NCI-H526 treated with DMSO at 0.1 percent for 48 hours (cell line): ENCODE measurements around the gene FBXO41.
"Not testable (repeated sequence)": the region's sequence is repeated elsewhere in the genome, so short reads cannot be mapped to it uniquely, and the experiment has no call there.

Experiments
- DNase-seq: peaks from one replicate; lab custom pipeline; 2025; lab: John Stamatoyannopoulos, UW

The FBXO41 gene

GRCh38 chr2:73262691-73263429 is 21.4 kb downstream of the FBXO41 start:
- not testable (repeated sequence) for DNase-seq

GRCh38 chr2:73262108-73262651 is 22.1 kb downstream of the FBXO41 start:
- no peak for DNase-seq

GRCh38 chr2:73260338-73260984 is 23.8 kb downstream of the FBXO41 start:
- DNase-seq, result no peak

- no peak for DNase-seq
Measured at GRCh38 chr2:73259704-73260337, 24.5 kb downstream of the FBXO41 start.

- no peak for DNase-seq
Measured at GRCh38 chr2:73259276-73259675, 25.0 kb downstream of the FBXO41 start.

GRCh38 chr2:73258913-73259215 is 25.4 kb downstream of the FBXO41 start:
- DNase-seq, result no peak

- DNase-seq, result no peak
Measured at GRCh38 chr2:73258186-73258912, 25.9 kb downstream of the FBXO41 start.

- DNase-seq, result no peak
Measured at GRCh38 chr2:73257425-73258125, 26.7 kb downstream of the FBXO41 start.

GRCh38 chr2:73257021-73257420 is 27.3 kb downstream of the FBXO41 start:
- DNase-seq, result no peak

- DNase-seq, result no peak
Measured at GRCh38 chr2:73256618-73256922, 27.7 kb downstream of the FBXO41 start.

- no peak for DNase-seq
Measured at GRCh38 chr2:73255907-73256617, 28.2 kb downstream of the FBXO41 start.

GRCh38 chr2:73255007-73255644 is 29.2 kb downstream of the FBXO41 start:
- DNase-seq, result no peak

GRCh38 chr2:73254343-73255006 is 29.8 kb downstream of the FBXO41 start:
- no peak for DNase-seq

- DNase-seq, result no peak
Measured at GRCh38 chr2:73253901-73254300, 30.4 kb downstream of the FBXO41 start.

GRCh38 chr2:73253400-73253799 is 30.9 kb downstream of the FBXO41 start:
- DNase-seq, result no peak

GRCh38 chr2:73252238-73253027 is 31.8 kb downstream of the FBXO41 start:
- no peak for DNase-seq

- no peak for DNase-seq
Measured at GRCh38 chr2:73250872-73251846, 33.1 kb downstream of the FBXO41 start.

- no peak for DNase-seq
Measured at GRCh38 chr2:73249636-73250035, 34.6 kb downstream of the FBXO41 start.
